ENCODE results near the gene MACROD2. TPM values are rescaled to one million over a fixed set of nuclear protein-coding genes. Genes with fewer than 3 reads are reported as not detected.

Gene MACROD2
- total and polyA plus RNA-seq, 2 experiments from 2014 or later: 2.8 to 4.3 TPM

DNA sequence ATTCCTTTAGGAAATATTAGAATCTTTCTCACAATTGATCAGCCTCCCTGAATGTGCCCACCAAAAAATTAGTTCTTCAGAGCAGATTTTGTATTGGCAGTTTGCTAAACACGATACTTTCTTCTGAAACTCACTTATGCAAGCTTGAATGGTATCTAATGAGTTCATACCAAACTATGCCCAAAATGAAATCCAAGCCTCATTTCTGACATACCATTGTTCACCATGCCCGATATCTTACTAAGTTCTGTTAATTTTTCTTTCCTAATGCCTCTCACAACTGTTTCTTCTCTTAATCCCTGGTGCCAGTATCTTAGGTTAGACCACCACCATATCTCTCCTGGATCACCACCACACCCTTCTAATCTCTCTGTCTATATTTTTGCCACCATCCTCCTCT is 1822.0 kb downstream of the MACROD2 start:
- Histone ChIP-seq H2AFZ (no peak overlapping the region), H3K4me1 (ENCODE audit: insufficient read depth) (peaks cover 5% of the 10 kb centered on the region; the same call in 1 of the 2 replicates), H3K4me3 (no peak overlapping the region), H3K27me3 (ENCODE audit: insufficient read depth) (no peaks in the 10 kb centered on the region), H3F3A (replicated peaks; ENCODE audit: low read depth) (no peaks in the 10 kb centered on the region), H3K4me2 (no peak overlapping the region), H4K20me1 (replicated peaks; ENCODE audit: insufficient read depth) (no peaks in the 10 kb centered on the region), H3K9me2 (ENCODE audit: insufficient read depth) (peaks cover 7% of the 10 kb centered on the region), H3K79me2 (replicated peaks; ENCODE audit: insufficient read depth) (no peaks in the 10 kb centered on the region), H3K27ac (ENCODE audit: low read depth) (no peak overlapping the region), H3K36me3 (ENCODE audit: insufficient read depth) (no peaks in the 10 kb centered on the region)
- H3K4me3 Mint-ChIP-seq: no peak overlapping the region
- TF ChIP-seq ZNF462 (CRISPR knock-in tag; IDR thresholded peaks at IDR 0.05): no peak
- TF ChIP-seq, protein P1, sequence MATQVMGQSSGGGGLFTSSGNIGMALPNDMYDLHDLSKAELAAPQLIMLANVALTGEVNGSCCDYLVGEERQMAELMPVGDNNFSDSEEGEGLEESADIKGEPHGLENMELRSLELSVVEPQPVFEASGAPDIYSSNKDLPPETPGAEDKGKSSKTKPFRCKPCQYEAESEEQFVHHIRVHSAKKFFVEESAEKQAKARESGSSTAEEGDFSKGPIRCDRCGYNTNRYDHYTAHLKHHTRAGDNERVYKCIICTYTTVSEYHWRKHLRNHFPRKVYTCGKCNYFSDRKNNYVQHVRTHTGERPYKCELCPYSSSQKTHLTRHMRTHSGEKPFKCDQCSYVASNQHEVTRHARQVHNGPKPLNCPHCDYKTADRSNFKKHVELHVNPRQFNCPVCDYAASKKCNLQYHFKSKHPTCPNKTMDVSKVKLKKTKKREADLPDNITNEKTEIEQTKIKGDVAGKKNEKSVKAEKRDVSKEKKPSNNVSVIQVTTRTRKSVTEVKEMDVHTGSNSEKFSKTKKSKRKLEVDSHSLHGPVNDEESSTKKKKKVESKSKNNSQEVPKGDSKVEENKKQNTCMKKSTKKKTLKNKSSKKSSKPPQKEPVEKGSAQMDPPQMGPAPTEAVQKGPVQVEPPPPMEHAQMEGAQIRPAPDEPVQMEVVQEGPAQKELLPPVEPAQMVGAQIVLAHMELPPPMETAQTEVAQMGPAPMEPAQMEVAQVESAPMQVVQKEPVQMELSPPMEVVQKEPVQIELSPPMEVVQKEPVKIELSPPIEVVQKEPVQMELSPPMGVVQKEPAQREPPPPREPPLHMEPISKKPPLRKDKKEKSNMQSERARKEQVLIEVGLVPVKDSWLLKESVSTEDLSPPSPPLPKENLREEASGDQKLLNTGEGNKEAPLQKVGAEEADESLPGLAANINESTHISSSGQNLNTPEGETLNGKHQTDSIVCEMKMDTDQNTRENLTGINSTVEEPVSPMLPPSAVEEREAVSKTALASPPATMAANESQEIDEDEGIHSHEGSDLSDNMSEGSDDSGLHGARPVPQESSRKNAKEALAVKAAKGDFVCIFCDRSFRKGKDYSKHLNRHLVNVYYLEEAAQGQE (IDR thresholded peaks at IDR 0.05; ENCODE audit: unreplicated experiment): no peak
- H3K36me3 Mint-ChIP-seq (ENCODE audit: low read depth): no peaks in the 10 kb centered on the region
- DNase-seq (ENCODE audit: low spot score) (no peak), ATAC-seq (no peak)
- H3K27me3 Mint-ChIP-seq (ENCODE audit: insufficient read depth, low read depth, poor library complexity): no peaks in the 10 kb centered on the region
- no peaks in the 10 kb centered on the region for H3K9me3 Mint-ChIP-seq
- peaks cover 8% of the 10 kb centered on the region for H3K4me1 Mint-ChIP-seq
- no peak overlapping the region for H3K27ac Mint-ChIP-seq

Measured in GM23338 (cell line).